GM06990 (cell line): ENCODE results near the gene PAX5.
"Not testable (repeated sequence)": the region's sequence is repeated elsewhere in the genome, so short reads cannot be mapped to it uniquely, and the experiment has no call there.

ENCODE experiments used
- DNase-seq: peaks from one replicate; pipeline ENCODE4 v3.0.0-alpha.2; 2011; ENCODE audit not compliant: insufficient read length; ENCODE audit errors: extremely low read depth
- H3K27me3 ChIP-seq: replicated peaks from 2 replicates; pipeline ENCODE4 v1.6.0; 2011; ENCODE audit warnings: low read length; ENCODE audit not compliant: control insufficient read depth, insufficient read depth
- H3K36me3 ChIP-seq: 2 replicates; pipeline ENCODE4 v1.5.1; 2011; ENCODE audit warnings: low read length; ENCODE audit not compliant: control insufficient read depth, insufficient read depth
- H3K4me3 ChIP-seq: replicated peaks from 2 replicates; pipeline ENCODE4 v1.5.1; 2011; ENCODE audit warnings: low read depth, mild to moderate bottlenecking, control low read depth, low read length
- CTCF ChIP-seq: IDR thresholded peaks from 2 replicates; pipeline ENCODE4 v1.5.1; 2011; ENCODE audit warnings: low read length, control low read depth, mild to moderate bottlenecking, inconsistent platforms; ENCODE audit not compliant: insufficient read depth, poor library complexity, severe bottlenecking

PAX5 gene

GRCh38 chr9:37033682-37034304 is at the start of gene PAX5:
TSS of gene PAX5 (minus strand) at chr9:37034268. CDS start at chr9:37034031, 237 bp downstream.
- TF ChIP-seq CTCF = no peak
- no peak for DNase-seq
- peak within 1 kb of the TSS; percentile 87 for H3K4me3 ChIP-seq
- H3K27me3 ChIP-seq = no peaks in the 10 kb centered on the region
- H3K36me3 ChIP-seq = no peaks in the 10 kb centered on the region

GRCh38 chr9:37083654-37084053 is 49.6 kb upstream of the PAX5 start:
- H3K27me3 ChIP-seq = no peaks in the 10 kb centered on the region
- no peak overlapping the region for H3K4me3 ChIP-seq
- peaks cover 5% of the 10 kb centered on the region for H3K36me3 ChIP-seq
- DNase-seq = no peak
- no peak for TF ChIP-seq CTCF

- DNase-seq = no peak
- Histone ChIP-seq H3K27me3 (no peaks in the 10 kb centered on the region), H3K36me3 (peaks cover 5% of the 10 kb centered on the region), H3K4me3 (peak overlapping the region; percentile 1; the same call in 1 of the 2 replicates)
- TF ChIP-seq CTCF = no peak
Measured at GRCh38 chr9:37082214-37082765, 48.2 kb upstream of the PAX5 start.

GRCh38 chr9:37081507-37081906 is 47.4 kb upstream of the PAX5 start:
- not testable (repeated sequence) for H3K36me3 ChIP-seq, H3K27me3 ChIP-seq, DNase-seq
- peak overlapping the region; percentile 98; the same call in 1 of the 2 replicates for H3K4me3 ChIP-seq

- peak overlapping the region; percentile 98 for H3K4me3 ChIP-seq
- H3K36me3 ChIP-seq, H3K27me3 ChIP-seq, DNase-seq: not testable (repeated sequence)
Measured at GRCh38 chr9:37080165-37080628, 46.1 kb upstream of the PAX5 start.

GRCh38 chr9:37079370-37080164 is 45.5 kb upstream of the PAX5 start:
- TF ChIP-seq CTCF = no peak
- DNase-seq = peak; percentile 92
- peak overlapping the region; percentile 98 for H3K4me3 ChIP-seq
- no peaks in the 10 kb centered on the region for H3K36me3 ChIP-seq
- H3K27me3 ChIP-seq = no peaks in the 10 kb centered on the region

- H3K27me3 ChIP-seq, H3K4me3 ChIP-seq, H3K36me3 ChIP-seq: not testable (repeated sequence)
- peak; percentile 41 for DNase-seq
Measured at GRCh38 chr9:37074790-37075189, 40.7 kb upstream of the PAX5 start.
